Parathyroid adenoma (tissue), 2 donors: ENCODE results near the gene ZNF385C.

ENCODE experiments used
- H2AFZ ChIP-seq: fragments of 300-600 bp; sonication (generic); one replicate; pipeline ENCODE4 v1.7.0; 2017; ENCODE audit warnings: antibody characterized with exemption, mild to moderate bottlenecking
- H3K27ac ChIP-seq: fragments of 300-600 bp; sonication (generic); one replicate; pipeline ENCODE4 v1.7.0; 2017
- H3K27me3 ChIP-seq: fragments of 300-600 bp; sonication (generic); one replicate; pipeline ENCODE4 v1.7.0; 2017; ENCODE audit warnings: low read length; ENCODE audit not compliant: control insufficient read depth, insufficient read depth
- H3K36me3 ChIP-seq: fragments of 300-600 bp; sonication (generic); one replicate; pipeline ENCODE4 v1.7.0; 2017; ENCODE audit warnings: low read length; ENCODE audit not compliant: control insufficient read depth, insufficient read depth
- H3K4me1 ChIP-seq: fragments of 300-600 bp; sonication (generic); one replicate; pipeline ENCODE4 v1.7.0; 2017; ENCODE audit warnings: control low read depth
- H3K4me2 ChIP-seq: fragments of 300-600 bp; sonication (generic); one replicate; pipeline ENCODE4 v1.7.0; 2017; ENCODE audit warnings: low read length
- H3K4me3 ChIP-seq: fragments of 300-600 bp; sonication (generic); one replicate; pipeline ENCODE4 v1.7.0; 2017; ENCODE audit warnings: low read depth, low read length
- H3K79me2 ChIP-seq: fragments of 300-600 bp; sonication (generic); one replicate; pipeline ENCODE4 v1.7.0; 2017; ENCODE audit warnings: control low read depth
- H3K9ac ChIP-seq: fragments of 300-600 bp; sonication (generic); one replicate; pipeline ENCODE4 v1.7.0; 2017; ENCODE audit warnings: mild to moderate bottlenecking
- H3K9me3 ChIP-seq: fragments of 300-600 bp; sonication (generic); one replicate; pipeline ENCODE4 v1.7.0; 2017; ENCODE audit warnings: low read length; ENCODE audit not compliant: control insufficient read depth
- CTCF ChIP-seq: fragments of 300-600 bp; sonication (generic); IDR thresholded peaks from one replicate; pipeline ENCODE4 v1.7.0; 2017; ENCODE audit warnings: antibody characterized with exemption, mild to moderate bottlenecking
- donor health status: primary hyperparathyroidism.

The ZNF385C gene

DNA sequence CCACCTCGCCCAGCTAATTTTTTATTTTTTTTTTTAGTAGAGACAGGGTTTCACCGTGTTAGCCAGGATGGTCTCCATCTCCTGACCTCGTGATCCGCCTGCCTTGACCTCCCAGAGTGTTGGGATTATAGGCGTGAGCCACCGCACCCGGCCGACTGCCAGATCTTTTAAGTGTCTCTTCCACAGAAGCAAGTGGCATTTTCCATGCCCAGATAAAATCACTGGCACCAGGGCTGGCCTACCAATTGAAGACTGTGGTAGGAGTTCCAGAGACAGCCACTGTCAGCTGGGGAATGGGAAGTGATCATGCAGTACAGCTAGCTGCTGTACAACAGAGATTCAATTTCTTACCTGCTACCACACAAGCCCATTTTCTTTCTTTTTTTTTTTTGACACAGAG, 113.8 kb downstream of the ZNF385C start:
- no peak overlapping the region for H3K9ac ChIP-seq
- H3K4me2 ChIP-seq, result no peak overlapping the region
- no peaks in the 10 kb centered on the region for H3K4me1 ChIP-seq
- TF ChIP-seq CTCF, result no peak
- no peak overlapping the region for H2AFZ ChIP-seq
- no peaks in the 10 kb centered on the region for H3K36me3 ChIP-seq
- no peaks in the 10 kb centered on the region for H3K27me3 ChIP-seq
- H3K4me3 ChIP-seq, result no peak overlapping the region
- H3K79me2 ChIP-seq, result peaks cover 4% of the 10 kb centered on the region
- no peaks in the 10 kb centered on the region for H3K9me3 ChIP-seq
- no peak overlapping the region for H3K27ac ChIP-seq

DNA sequence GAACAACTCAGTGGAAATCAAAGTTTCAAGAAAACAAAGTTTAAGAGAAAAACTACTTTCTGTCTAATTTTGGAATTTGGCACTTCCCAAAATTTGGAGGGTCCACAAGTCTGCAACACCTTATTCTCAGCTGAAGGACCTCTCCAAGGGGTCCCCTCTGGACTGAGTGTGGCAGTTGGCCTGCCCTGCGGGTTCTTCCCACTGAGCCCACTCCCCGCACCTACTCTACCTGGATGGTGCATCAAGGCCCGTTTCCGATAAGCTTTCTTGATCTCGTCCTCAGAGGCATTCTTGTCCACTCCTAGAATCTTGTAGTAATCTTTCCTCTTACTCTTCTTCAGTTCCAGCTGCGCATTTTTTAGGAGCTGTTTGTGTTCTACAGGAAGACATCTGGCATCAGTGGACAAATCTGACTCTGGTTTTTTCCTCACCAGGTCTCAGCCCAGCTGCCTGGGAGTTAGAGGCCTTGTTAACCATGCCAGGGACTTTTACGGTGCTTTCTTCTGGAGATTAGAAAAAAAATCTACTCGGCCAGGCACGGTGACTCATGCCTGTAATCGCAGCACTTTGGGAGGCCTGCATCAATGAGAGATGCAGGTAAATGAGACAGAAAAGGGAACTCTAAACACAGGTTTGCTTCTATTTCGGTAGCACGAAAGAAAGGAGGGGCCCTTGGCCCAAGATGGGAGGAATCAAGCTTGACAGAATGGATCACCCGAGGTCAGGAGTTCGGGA, 116.1 kb downstream of the ZNF385C start:
- H3K79me2 ChIP-seq, result peaks cover 4% of the 10 kb centered on the region
- H3K27ac ChIP-seq, result no peak overlapping the region
- H3K36me3 ChIP-seq, result no peaks in the 10 kb centered on the region
- no peaks in the 10 kb centered on the region for H3K27me3 ChIP-seq
- no peak overlapping the region for H3K4me2 ChIP-seq
- no peaks in the 10 kb centered on the region for H3K9me3 ChIP-seq
- H3K4me3 ChIP-seq, result no peak overlapping the region
- H2AFZ ChIP-seq, result no peak overlapping the region
- no peak overlapping the region for H3K9ac ChIP-seq
- H3K4me1 ChIP-seq, result no peaks in the 10 kb centered on the region
- no peak for TF ChIP-seq CTCF

- Histone ChIP-seq H3K4me2 (no peak overlapping the region), H2AFZ (no peak overlapping the region), H3K36me3 (no peaks in the 10 kb centered on the region), H3K9ac (no peak overlapping the region), H3K27ac (no peak overlapping the region), H3K9me3 (no peaks in the 10 kb centered on the region), H3K4me3 (no peak overlapping the region), H3K27me3 (no peaks in the 10 kb centered on the region), H3K4me1 (no peaks in the 10 kb centered on the region), H3K79me2 (no peaks in the 10 kb centered on the region)
- TF ChIP-seq CTCF, result no peak
Measured at GRCh38 chr17:41977991-41978390, 120.3 kb downstream of the ZNF385C start.

- Histone ChIP-seq H3K9me3 (no peaks in the 10 kb centered on the region), H3K4me1 (no peaks in the 10 kb centered on the region), H3K27me3 (no peaks in the 10 kb centered on the region), H2AFZ (no peak overlapping the region), H3K4me2 (no peak overlapping the region), H3K36me3 (no peaks in the 10 kb centered on the region), H3K9ac (no peak overlapping the region), H3K79me2 (no peaks in the 10 kb centered on the region), H3K27ac (no peak overlapping the region), H3K4me3 (no peak overlapping the region)
- no peak for TF ChIP-seq CTCF
Measured at GRCh38 chr17:41976142-41976768, 122.0 kb downstream of the ZNF385C start.
